Aorta (tissue), 5 donors: ENCODE results near the gene EIF5AL1. TPM values are rescaled to one million over a fixed set of nuclear protein-coding genes. Genes with fewer than 3 reads are reported as not detected.
"Not testable (repeated sequence)": the region's sequence is repeated elsewhere in the genome, so short reads cannot be mapped to it uniquely, and the experiment has no call there.

Experiments
- ATAC-seq: fragments of 200-7000 bp; cut with Tn5 transposase; one replicate; pipeline ENCODE4 v1.9.1; 2022; ENCODE audit warnings: moderate library complexity; ENCODE audit not compliant: low FRiP score
- DNase-seq, 2 donors: peaks; one replicate each; pipeline ENCODE4 v3.0.0-alpha.2; 2020
- H3K27ac ChIP-seq, 2 donors: one replicate each; pipeline ENCODE4 v1.5.1; 2013; ENCODE audit warnings: low read length in 2 of 2, mild to moderate bottlenecking in 2 of 2, moderate library complexity in 2 of 2, control low read depth in 1 of 2, inconsistent platforms in 1 of 2, low read depth in 1 of 2
- H3K27me3 ChIP-seq, 2 donors: one replicate each; pipeline ENCODE4 v1.6.1; 2013; ENCODE audit warnings: control low read depth in 1 of 2, low read length in 1 of 2, mild to moderate bottlenecking in 1 of 2, moderate library complexity in 1 of 2; ENCODE audit not compliant: insufficient read depth in 2 of 2, control insufficient read depth in 1 of 2
- H3K36me3 ChIP-seq, 2 donors: one replicate each; pipeline ENCODE4 v1.6.1; 2013; ENCODE audit warnings: control low read depth in 1 of 2, low read length in 1 of 2, mild to moderate bottlenecking in 1 of 2; ENCODE audit not compliant: insufficient read depth in 2 of 2, control insufficient read depth in 1 of 2
- H3K4me1 ChIP-seq, 2 donors: one replicate each; pipeline ENCODE4 v1.6.1; 2013; ENCODE audit warnings: low read length in 2 of 2, control low read depth in 1 of 2, mild to moderate bottlenecking in 1 of 2, moderate library complexity in 1 of 2; ENCODE audit not compliant: insufficient read depth in 2 of 2, control insufficient read depth in 1 of 2
- H3K4me3 ChIP-seq, 2 donors: one replicate each; pipeline ENCODE4 v1.5.1; 2013; ENCODE audit warnings: low read length in 2 of 2, control low read depth in 1 of 2, mild to moderate bottlenecking in 1 of 2
- H3K9me3 ChIP-seq: one replicate; pipeline ENCODE4 v1.6.1; 2013; ENCODE audit warnings: mild to moderate bottlenecking, low read length; ENCODE audit not compliant: control insufficient read depth
- WGBS, 2 donors: extraction: QIAGEN DNeasy Blood & Tissue Kit; methylation state at CpG; one replicate each; pipeline ENCODE4 v1.1.7; 2013; 5-methylcytosine and 5-hydroxymethylcytosine counted together
- intact Hi-C, 2 donors: fragments of 100-400 bp; cut with DNase I; formaldehyde crosslinking; loops; one replicate each; pipeline versions ENCODE4 v1.14.2 to v1.15.0; 2022
- polyA plus RNA-seq, 2 donors: library from polyadenylated mRNA; stranded (reverse); fragments of 200-250 nt; gene quantifications; one replicate each; pipeline ENCODE4 v1.2.3, GENCODE V29; 2013
- total RNA-seq, 2 donors: library from RNA; stranded (reverse); fragmentation: NEBNext Ultra II Directional; extraction: Animal tissue kit (Norgen Biotek cat#: 25700); gene quantifications; one replicate each; pipeline ENCODE4 v1.2.1, GENCODE V29; 2021
- donor health status: healthy with polysubstance abuse.
- donor health status: Bipolar disorder and iron deficiency.
- donor health status: DM: no; HTN: no; CAD: no.
- donor health status: DM: no; HTN: no; CAD: no.
- donor health status: DM: yes; HTN: yes; CAD: no.

Gene EIF5AL1
- total and polyA plus RNA-seq, 4 donors, result 0.10 to 0.38 (median 0.36) TPM; not detected in 1

DNA sequence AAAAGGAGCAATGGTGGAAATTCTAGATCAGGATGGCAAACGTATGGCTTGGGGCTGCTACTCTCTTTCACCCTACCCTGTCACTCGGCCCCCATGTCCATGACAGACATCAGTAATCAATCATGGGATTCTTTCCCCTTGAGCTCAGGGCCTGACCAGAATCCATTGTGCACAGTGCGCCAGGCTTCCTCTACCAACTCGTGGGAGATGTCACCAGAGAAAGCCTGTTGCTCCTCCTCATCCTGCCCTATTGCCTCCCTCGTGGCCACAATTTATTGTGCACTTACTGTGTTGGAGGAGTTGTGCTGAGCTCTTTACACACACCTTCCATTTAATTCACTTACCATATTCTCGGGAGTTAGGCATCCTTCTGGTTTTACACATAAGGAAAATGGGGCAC, 26.0 kb downstream of the EIF5AL1 start:
- DNase-seq, H3K9me3 ChIP-seq, H3K27me3 ChIP-seq, intact Hi-C loops, ATAC-seq, H3K27ac ChIP-seq, H3K4me3 ChIP-seq, H3K4me1 ChIP-seq, H3K36me3 ChIP-seq: not testable (repeated sequence)
- WGBS, 2 donors, result 84% methylated on average over 6 of the region's 6 CpGs

- 84 to 94% methylated on average over 1 of the region's 1 CpG for WGBS, 2 donors
- intact Hi-C loops, H3K27me3 ChIP-seq, H3K36me3 ChIP-seq, H3K4me3 ChIP-seq, ATAC-seq, H3K4me1 ChIP-seq, DNase-seq, H3K9me3 ChIP-seq, H3K27ac ChIP-seq: not testable (repeated sequence)
Observed at GRCh38 chr10:79540930-79541329, 28.6 kb downstream of the EIF5AL1 start.

DNA sequence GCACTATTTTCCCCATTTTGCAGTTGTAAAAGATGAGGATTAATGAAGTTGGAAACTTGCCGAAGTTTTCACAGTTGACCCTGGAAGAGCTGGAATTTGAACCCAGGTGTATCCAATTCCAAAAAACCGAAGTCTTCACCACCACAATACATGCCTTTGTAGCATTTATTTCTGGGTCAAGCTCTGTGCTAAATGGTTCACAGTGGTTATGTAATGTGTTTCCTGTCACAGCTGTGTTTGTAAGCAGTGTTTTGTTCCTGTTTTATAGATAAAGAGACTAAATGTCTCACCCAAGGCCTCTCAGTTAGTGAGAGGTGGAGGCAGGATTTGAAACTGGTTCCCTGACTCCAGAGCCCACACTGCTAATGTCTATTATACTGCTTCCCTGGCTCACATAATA, 30.3 kb downstream of the EIF5AL1 start:
- H3K27me3 ChIP-seq, result no peaks in the 10 kb centered on the region
- WGBS, 2 donors, result 76 to 80% methylated on average over 2 of the region's 2 CpGs
- H3K9me3 ChIP-seq, result no peaks in the 10 kb centered on the region
- ATAC-seq (no peak), DNase-seq (no peak)
- no peak overlapping the region for H3K27ac ChIP-seq
- no peaks in the 10 kb centered on the region for H3K36me3 ChIP-seq
- no peak overlapping the region for H3K4me3 ChIP-seq
- H3K4me1 ChIP-seq, result no peaks in the 10 kb centered on the region
- intact Hi-C loops, result no loop called here

- H3K9me3 ChIP-seq, ATAC-seq, H3K27ac ChIP-seq, DNase-seq, intact Hi-C loops, H3K4me3 ChIP-seq, H3K27me3 ChIP-seq, H3K4me1 ChIP-seq, H3K36me3 ChIP-seq: not testable (repeated sequence)
- WGBS, 2 donors, result 73 to 79% methylated on average over 3 of the region's 3 CpGs
Observed at GRCh38 chr10:79544408-79544807, 32.1 kb downstream of the EIF5AL1 start.

DNA sequence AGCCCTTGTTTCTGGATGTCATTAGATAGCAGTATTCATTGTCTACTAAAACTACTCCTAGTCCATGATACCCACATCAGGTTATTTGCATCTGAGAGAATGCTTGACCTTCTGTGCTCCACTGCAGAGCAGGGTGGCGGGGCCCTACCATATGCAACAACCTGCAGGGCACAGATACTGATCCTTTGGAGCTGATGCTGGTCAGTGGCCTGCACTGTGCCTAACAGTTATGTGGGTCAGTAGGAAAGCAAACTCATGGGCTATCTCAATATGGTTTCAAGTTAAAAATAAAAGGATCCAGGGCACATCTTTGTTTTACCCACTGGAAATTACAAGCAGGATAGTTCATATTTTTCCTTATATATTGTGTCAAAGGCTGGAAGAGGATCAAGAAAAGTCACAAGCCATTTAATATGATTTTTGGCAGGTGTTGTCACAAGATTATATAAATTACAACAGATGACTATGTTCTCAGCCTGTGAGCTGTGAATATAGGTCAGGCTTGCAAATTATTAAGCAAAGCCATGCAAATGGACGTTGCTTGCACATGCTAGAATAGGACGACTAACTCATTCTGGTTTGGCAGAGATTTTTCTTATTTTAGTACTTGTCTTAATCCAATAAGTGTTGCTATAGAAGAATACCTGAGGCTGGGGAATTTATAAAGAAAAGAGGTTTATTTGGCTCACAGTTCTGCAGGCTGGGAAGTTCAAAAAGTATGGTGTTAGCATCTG, 32.8 kb downstream of the EIF5AL1 start:
- H3K36me3 ChIP-seq, intact Hi-C loops, DNase-seq, H3K9me3 ChIP-seq, H3K4me1 ChIP-seq, H3K4me3 ChIP-seq, H3K27me3 ChIP-seq, ATAC-seq, H3K27ac ChIP-seq: not testable (repeated sequence)
- WGBS, 2 donors, result 63 to 70% methylated on average over 3 of the region's 3 CpGs

DNA sequence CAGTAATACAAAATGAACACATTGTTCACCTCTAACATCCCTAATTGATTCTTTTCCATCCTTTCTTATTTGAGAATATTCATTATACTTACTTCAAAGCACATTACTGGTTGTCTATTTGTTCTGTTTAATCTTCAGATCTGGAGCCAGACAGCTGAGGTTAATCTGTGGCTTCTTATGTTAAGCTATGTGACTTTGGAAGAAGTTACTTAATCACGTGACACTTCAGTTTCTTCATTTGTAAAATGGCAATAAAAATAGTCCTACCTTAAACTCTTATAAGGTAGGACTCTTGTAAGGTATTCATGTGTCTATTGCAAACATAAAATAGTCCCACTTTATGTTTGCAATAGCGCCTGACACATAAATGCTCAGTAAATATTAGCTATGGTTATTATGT, 34.8 kb downstream of the EIF5AL1 start:
- H3K27me3 ChIP-seq, H3K4me3 ChIP-seq, ATAC-seq, H3K36me3 ChIP-seq, DNase-seq, H3K27ac ChIP-seq, intact Hi-C loops, H3K9me3 ChIP-seq, H3K4me1 ChIP-seq: not testable (repeated sequence)
- 91 to 95% methylated on average over 2 of the region's 2 CpGs for WGBS, 2 donors

GRCh38 chr10:79547973-79548372, 35.6 kb downstream of the EIF5AL1 start:
- Histone ChIP-seq H3K4me1 (no peaks in the 10 kb centered on the region), H3K27me3 (no peaks in the 10 kb centered on the region), H3K36me3 (no peaks in the 10 kb centered on the region), H3K4me3 (no peak overlapping the region), H3K9me3 (no peaks in the 10 kb centered on the region), H3K27ac (no peak overlapping the region)
- WGBS, 2 donors, result 53 to 54% methylated on average over 3 of the region's 3 CpGs
- ATAC-seq (no peak), DNase-seq (no peak)
- intact Hi-C loops, result no loop called here

DNA sequence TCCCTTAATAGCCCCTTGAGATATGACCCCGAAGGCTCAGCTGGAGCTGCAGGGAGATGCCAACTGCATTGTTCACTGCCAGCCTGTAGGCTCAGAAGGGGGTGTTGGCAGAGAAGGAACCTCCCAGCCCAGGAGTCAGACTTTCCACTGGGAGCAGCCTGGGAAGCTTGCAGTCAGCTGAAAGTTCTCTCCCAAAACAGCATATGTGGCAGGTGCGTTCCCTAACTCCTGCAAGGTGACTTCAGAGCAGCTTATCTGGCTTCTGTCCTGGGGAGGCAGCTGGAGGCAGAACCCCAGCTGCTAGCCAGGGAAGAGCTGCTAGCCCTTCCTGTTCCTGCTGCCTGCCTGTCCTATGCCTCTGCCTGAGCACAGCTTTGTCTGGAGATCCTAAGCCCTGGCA, 39.8 kb downstream of the EIF5AL1 start:
- H3K4me3 ChIP-seq, result no peak overlapping the region
- ATAC-seq, result no peak

More for the DNA sequence above, 39.8 kb downstream of the EIF5AL1 start:
- WGBS, 2 donors, result 19 to 23% methylated on average over 2 of the region's 2 CpGs
- DNase-seq, result no peak
- Histone ChIP-seq H3K4me1 (no peaks in the 10 kb centered on the region), H3K9me3 (no peaks in the 10 kb centered on the region), H3K27ac (no peak overlapping the region), H3K36me3 (no peaks in the 10 kb centered on the region), H3K27me3 (no peaks in the 10 kb centered on the region)
- intact Hi-C loops, result no loop called here
